HG02885 (cell line): ENCODE measurements around the gene APOLD1.
"Not testable (repeated sequence)": the region's sequence is repeated elsewhere in the genome, so short reads cannot be mapped to it uniquely, and the experiment has no call there.

ENCODE experiments used
- ATAC-seq: cut with Tn5 transposase; IDR thresholded peaks from one replicate; pipeline ENCODE4 v1.9.1; 2021; ENCODE audit warnings: mild to moderate bottlenecking; ENCODE audit not compliant: unreplicated experiment, poor library complexity

Gene APOLD1

DNA sequence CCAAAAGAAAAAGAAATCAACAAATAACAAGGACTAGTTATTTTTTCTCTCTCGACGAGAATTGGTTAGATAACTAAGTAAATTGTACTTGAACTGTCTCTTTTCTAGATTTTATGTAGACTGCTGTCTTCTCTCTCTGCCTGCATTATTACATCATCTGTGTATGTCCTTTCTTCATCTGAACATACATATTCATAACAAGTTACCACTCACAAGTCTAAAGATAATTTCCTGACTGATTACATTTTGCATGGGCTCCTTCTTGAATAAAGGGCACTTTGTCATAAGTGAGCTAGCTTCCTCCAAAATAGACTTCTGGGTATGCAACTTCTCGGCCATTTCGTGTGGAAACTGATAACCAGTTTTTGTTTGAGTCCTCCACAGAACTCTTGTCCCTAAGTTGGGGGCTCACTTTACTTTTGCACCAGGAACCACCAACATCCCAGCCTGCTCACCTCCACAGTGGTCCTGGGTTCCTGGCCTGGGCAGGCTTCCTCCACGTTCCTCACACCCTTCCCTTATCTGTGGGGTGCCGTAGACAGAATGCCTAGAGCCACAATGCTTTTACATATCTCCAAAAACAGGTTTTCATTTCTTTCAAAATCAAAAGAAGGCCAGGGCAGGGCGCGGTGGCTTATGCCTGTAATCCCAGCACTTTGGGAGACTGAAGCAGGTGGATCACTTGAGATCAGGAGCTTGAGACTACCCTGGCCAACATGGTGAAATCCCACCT is 21.5 kb downstream of the APOLD1 start:
- ATAC-seq = no peak

DNA sequence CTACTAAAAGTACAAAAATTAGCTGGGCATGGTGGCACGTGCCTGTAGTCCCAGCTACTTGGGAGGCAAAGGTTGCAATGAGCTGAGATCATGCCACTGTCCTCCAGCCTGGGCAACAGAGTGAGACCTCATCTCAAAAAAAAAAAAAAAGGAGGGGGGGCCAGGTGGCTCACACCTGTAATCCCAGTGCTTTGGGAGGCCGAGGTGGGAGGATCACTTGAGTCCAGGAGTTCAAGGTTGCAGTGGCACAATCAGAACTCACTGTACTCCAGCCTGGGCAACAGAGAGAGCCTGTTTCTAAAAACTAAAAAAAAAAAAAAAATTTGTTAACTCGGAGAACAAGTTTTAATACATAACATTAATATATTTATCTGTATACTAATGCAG is 22.1 kb downstream of the APOLD1 start:
- ATAC-seq = not testable (repeated sequence)

DNA sequence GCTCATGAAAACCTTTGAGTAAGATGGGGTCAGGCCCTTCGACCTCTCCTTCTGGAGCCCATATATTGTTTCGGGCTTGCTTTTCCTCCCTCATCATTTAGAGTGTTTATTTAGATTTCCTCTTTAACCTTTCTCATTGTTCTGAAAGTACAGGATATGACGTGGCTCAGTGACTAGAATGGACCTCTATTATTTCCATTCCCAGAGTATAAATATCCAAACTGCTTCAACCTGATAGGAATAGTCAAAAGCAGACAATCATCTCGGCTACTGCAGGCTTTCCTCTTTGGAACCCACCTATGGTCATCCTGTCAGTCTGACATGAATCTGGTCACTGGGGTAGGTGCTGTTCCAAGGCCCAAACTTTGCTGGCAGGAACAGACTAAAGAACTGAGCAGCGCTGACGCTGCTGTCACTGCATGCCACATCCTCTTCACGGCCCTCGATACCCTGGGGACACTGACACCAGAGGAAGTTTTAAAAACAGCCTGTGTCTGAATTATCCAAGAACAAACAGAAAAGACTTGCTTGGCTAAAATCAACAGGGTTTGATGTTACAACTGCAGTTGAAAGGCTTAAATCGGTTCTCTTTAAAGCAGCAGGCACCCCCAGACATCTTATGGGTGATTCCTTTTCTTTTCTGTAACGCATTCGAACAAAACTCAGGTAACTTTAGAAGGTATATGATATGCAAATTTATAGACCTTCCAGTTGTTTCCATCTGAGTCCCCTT is 22.7 kb downstream of the APOLD1 start:
- peak; percentile 66 for ATAC-seq

DNA sequence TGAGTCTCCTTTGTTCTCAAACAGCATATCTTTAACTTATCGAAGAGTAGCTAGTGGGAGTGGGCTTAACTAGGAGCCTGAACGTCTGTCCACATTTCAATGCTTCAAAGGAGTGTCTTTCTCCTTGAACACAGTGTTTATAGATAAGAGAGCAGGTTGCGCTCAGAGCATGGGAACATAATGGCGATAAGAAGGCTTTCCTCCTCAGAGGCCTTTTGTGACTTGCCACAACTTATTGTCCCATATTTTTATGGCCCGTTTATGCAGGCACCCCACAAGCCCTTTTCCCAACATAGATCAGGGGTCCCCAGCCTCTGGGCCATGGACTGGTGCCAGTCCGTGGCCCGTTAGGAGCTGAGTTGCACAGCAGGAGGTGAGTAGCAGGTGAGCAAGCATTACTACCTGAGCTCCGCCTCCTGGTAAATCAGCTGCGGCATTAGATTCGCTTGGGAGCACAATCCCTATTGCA is 25.1 kb downstream of the APOLD1 start:
- no peak for ATAC-seq

DNA sequence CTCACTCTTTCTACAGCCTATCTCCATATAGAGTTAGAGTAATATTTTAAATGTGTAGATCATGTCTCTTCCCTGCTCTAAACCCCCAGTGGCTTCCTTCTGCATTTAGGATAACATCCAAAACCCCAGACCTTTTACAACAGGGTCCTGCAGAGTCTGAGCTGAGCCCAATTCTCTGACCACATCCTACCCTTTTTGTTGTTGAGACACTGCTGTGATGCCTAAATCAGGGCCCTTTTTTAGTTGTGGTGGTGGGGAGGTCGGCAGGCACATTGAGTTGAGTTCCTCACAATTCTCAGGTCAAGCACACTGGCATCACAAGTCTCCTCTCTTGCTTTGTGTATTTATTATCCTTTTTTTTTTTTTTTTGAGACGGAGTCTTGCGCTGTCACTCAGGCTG is 25.9 kb downstream of the APOLD1 start:
- ATAC-seq = no peak

DNA sequence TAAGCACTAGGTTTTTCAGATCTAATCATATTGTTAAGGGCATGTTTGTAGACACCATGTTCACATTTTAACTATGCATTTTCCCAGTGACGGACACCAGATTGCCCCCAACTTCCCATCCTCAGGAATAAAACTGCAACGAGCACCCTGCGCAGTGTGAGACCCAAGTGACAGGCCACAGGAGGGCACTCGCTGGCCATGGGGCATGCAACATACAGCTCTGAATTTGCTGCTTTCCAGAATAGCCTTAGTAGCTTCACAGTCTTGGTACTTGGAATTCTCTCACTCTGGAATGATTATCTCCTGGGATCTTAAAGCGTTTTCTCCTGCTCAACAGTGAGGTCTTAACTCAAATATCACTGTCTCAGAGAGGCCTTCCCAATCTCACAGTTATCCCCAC is 26.7 kb downstream of the APOLD1 start:
- ATAC-seq = no peak

DNA sequence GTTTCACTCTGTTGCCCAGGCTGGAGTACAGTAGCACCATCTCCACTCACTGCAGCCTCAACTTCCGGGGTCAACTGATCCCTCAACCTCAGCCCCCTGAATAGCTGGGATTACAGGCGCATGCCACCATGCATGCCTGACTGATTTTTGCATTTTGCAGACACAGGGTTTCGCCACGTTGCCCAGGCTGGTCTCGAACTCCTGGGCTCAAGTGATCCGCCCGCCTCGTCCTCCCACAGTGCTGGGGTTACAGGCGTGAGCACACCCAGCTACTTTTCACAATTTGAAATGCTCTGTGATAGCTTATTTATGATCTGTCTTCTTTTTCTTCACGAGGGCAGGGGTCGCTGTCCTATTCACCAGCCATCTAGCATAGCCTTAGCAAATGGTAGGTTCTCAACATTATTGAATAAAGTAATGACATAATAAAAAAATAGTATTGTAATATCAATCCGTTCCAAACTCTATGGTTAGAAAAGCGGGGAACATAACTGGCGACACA is 27.2 kb downstream of the APOLD1 start:
- no peak for ATAC-seq

DNA sequence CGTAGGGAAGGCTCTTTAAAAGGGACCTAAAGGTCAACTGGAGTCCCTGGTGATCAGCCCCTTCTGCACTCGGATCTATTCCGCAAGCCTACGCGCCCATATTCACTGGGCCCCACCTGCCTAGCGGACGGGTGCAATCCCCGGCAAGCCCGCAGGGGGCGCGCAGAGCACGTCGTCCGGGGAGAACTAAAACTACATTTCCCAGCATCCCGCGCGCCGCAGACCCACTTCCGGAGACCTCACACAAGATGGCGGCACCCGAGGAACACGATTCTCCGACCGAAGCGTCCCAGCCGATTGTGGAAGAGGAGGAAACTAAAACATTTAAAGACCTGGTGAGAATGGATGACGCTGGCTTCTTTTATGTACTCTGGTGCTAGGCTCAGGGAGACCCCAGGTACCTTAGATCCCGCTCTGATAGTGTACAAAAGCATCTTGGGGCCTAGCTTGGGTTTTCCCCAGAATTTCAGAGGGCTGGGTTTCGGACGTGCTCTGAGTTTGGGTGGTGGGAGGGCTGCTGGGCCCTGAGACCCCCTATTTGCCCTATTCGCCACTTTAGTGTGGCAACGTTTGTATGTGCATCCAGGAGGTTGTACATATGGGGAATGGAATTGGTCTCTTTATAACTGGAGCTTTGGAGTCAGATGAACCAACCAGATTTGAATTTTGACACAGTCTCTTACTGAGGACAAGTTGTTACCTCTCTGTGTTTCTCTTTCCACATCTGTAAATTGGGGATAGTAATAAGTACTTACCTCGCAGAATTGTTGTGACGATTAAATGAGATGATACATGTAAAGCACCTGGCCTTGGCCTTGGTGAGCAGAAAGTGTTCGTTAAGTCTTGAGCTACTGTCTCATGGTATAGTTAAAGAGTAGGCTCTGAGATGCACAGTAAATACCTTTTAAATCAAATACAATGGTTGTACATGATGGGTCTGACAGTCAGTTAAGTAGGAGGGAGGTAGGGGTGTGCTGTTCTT is 28.0 kb downstream of the APOLD1 start, which contains the start of gene DDX47:
DDX47 (plus strand) TSS at position 227 of the 982 bp plus-strand sequence; CDS start at position 249, 22 bp downstream.
- peak; percentile 86 for ATAC-seq

DNA sequence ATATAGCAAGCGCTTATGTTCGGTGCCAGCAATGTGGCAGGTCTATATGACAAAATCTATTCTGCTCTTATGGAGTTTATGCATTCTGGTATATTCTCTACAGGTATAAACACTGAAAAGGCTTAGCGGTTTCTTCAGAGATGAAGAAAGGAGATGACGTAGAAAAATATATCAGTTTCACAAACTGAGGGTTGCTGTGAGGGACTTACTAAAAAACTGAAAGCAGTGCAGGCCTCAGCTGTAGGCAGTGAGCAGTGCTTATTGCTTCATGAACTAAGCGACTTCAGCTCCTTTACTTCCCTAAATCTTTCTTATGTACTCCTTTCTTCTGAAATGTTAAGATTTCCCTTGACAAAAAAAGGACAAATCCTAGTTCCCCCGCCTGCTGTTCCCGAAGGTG is 32.2 kb downstream of the APOLD1 start:
- ATAC-seq = peak; percentile 56

DNA sequence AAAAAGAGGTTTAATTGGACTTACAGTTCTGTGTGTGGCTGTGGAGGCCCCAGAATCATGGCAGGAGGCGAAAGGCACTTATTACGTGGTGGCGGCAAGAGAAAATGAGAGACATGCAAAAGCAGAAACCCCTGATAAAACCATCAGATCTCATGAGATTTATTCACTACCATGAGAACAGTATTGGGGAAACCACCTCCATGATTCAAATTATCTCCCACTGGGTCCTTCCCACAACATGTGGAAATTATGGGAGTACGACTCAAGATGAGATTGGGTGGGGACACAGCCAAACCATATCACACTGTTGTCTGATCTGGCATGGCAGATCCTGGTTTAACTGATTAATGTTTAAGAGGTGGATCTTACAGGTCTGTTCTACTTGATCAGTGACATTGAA is 33.2 kb downstream of the APOLD1 start:
- no peak for ATAC-seq

DNA sequence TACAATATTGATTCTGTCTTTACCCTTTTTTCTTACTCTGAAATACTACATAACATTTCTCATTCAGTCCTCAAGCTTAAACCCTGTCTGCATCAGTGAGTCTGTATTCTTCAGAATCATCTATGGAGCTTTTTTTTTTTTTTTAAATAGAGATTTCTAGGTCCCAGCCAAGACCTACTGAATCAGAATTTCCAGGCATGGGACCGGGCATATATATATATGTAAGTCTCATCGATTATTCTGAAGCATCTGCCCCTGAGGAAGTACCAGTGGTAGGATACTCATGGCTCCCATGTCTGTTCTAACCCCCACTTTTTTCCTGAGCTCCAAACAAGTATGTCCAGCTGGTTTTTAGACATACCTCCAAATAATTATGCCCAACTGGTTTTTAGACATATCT is 33.8 kb downstream of the APOLD1 start:
- no peak for ATAC-seq

DNA sequence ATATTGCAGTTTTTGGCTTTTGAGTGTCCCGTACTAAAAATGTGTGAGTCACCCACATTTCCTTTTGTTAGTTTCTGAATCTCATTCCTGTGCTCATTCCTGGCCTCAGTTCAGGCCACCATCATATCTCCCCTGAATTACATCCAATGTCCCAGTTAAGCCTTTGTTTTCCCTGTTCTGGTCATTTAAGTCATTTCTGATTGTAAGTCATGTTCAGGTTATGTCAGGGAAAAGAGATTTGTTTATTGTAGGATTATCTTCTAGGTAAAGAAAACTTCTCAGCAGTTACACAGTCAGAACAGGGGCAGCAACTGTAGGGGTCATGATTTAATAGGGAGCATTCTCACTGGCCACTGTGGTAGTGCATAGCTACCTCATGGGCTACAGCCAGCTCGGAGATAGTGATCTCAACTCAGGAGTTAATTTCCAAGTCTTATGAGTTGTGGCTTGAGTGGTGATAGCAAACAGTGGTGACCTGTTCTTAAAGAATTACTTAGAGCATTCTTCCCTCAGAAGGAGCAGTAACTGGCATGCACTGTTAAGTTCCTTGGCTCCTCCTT is 34.4 kb downstream of the APOLD1 start:
- ATAC-seq = no peak

DNA sequence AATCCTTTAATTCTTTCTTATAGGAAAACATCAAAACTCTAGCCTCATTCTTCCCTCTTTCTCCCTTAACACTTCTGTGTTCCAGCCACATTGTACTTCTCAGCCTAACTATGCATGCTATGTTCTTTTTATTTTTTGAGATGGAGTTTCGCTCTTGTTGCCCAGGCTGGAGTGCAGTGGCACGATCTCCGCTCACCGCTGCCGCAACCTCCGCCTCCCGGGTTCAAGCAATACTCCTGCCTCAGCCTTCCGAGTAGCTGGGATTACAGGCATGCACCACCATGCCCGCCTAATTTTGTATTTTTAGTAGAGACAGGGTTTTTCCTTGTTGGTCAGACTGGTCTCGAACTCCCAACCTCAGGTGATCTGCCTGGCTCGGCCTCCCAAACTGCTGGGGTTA is 34.9 kb downstream of the APOLD1 start:
- ATAC-seq = not testable (repeated sequence)

DNA sequence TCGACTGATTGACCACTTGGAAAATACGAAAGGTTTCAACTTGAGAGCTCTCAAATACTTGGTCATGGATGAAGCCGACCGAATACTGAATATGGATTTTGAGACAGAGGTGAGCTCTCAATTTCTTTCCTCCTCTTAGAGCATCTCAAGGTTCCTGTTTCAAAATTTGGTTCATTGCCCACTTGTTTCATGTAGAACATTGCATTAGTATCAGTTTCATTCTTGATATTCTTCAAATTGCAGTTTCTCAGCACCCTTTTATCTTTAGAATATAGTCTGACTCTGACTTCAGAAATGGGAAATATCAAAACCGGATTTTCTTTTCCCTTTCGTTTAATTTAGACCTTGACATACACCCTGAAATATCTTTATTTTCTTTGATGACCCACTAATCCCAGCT is 36.5 kb downstream of the APOLD1 start:
- peak; percentile 76 for ATAC-seq

DNA sequence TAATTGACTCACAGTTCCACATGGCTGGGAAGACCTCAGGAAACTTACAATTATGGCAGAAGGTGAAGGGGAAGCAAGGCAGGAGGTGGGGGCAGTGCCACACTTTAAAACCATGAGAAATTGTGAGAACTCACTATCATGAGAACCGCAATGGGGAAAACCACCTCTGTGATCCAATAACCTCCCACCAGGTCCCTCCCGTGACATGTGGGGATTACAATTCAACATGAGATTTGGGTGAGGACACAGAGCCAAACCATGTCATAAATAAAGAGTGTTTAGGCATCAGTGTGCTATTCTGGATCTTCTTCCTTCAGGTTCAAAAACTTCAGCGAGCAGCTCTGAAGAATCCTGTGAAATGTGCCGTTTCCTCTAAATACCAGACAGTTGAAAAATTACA is 37.4 kb downstream of the APOLD1 start:
- ATAC-seq = no peak

DNA sequence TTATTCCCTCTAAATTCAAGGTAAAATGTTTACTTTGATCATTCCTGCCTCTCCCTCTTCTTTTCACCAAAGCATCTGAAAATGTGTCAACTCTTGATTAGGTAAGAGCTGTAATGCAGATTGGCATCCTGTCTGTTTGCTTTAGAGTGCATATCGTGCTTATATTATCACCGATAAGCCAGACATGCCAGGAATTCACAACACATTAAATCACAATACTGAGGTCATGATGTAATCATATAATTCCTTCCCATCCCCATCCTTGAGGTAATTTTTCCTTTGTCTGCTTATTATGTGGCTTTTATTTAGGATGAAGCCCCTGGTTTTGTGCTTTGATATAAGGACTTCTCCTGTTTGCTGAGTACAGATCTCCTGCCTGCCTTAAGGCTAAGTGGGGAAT is 37.8 kb downstream of the APOLD1 start:
- ATAC-seq = no peak

DNA sequence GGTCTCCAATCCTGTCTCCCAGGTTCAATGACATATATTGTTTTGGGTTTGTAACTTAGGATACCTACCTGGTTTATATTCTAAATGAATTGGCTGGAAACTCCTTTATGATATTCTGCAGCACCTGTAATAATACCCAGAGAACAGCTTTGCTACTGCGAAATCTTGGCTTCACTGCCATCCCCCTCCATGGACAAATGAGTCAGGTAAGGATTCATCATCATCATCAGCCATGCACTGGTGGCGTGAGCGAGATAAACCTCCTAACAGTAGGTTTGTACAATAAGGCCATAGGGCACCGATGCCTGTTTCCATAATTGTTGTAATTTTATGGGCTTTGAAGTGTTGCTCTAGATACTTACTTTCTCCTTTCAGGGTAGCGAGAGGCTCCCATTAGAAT is 38.4 kb downstream of the APOLD1 start:
- no peak for ATAC-seq

DNA sequence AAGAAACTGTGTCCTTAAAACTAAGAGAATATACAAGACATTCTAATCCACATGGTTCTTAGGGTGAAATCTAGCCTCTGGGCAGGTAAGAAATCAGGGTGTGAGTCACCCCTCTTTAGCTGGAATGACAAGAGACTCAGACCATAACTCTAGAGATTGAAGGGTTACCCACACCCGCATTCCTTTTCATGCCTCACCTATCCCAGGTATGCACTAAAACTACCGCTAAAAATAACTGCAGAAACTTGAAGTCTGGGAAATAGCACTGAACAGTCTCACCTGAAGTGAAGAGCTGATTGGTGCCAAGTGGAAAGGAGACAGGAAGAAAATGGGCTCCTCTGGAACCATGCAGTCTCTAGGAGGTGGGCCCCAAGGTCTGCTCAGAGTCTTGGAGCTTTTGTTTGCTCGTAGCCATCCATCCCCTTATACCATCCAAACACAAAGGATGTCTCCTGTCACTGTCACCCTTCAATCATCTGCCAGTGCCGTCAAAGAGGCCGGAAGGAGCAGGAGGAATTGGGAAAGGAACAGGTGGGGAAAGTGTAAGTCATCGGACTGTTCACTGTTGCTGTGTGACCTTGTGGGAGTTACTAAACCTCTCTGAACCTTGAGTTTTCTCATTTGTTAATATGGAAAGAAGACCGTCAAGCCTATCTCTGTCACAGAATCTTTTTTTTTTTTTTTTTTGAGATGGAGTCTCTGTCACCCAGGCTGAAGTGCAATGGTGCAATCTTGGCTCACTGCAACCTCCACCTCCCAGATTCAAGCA is 50.1 kb downstream of the APOLD1 start:
- ATAC-seq = no peak

DNA sequence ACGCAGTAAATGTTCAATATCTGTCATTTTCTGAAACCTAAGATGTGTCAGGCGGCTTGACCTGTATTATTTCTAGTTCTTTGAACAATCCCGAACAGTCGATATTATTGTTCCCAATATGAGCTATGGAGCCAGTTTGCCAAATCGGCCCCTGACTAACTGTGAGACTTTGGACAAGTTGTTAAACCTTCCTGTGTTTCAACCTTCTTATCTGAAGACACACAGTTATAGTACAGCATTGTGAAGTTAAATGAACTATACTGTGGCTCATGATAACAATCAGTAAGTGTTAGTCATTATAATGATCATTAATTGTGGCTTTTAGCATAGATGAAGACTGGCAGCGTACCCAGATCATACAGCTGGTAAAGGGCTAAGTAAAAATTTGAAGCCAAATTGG is 51.1 kb downstream of the APOLD1 start:
- no peak for ATAC-seq
